Adipose tissue (tissue), 3 donors: ENCODE measurements around the gene NBAS. TPM values are rescaled to one million over a fixed set of nuclear protein-coding genes. Genes with fewer than 3 reads are reported as not detected.
"Not testable (repeated sequence)": the region's sequence is repeated elsewhere in the genome, so short reads cannot be mapped to it uniquely, and the experiment has no call there.

Experiments used
- H3K27ac ChIP-seq: one replicate; pipeline ENCODE4 v1.5.1; 2013; ENCODE audit warnings: low read depth, low read length
- WGBS, 3 donors: extraction: QIAGEN DNeasy Blood & Tissue Kit; methylation state at CpG; one replicate each; pipeline ENCODE4 v1.1.7; 2013; 5-methylcytosine and 5-hydroxymethylcytosine counted together
- polyA plus RNA-seq, 3 donors: library from polyadenylated mRNA; stranded (reverse); fragments of 200-250 nt; gene quantifications; one replicate each; pipeline ENCODE4 v1.2.3, GENCODE V29; 2013
- donor health status: healthy with polysubstance abuse.
- donor health status: Bipolar disorder and iron deficiency.
- donor health status: healthy.

Gene NBAS
- polyA plus RNA-seq, 3 donors, result 12.7 to 19.8 (median 16.7) TPM

DNA sequence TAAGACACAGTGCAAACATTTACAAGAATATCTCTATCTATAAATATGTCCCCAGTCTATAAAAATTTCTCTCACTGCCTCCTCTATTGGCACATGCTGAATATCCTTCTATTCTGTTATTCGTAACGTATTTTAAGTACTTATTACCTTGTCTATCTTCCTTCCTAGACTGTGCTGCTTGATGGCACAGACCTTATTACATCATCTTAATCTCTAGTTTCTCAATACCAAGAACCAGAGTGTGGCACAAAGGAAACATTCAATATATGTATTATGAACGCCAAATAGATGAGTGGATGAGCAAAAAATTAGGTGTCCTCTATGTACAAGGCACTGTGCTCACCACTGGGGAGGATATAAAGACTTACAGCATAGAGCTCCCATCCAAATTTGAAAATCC, 282.8 kb downstream of the NBAS start:
- 59 to 93% (median 67%) methylated on average over 3 of the region's 3 CpGs for WGBS, 3 donors
- H3K27ac ChIP-seq, result no peak overlapping the region

DNA sequence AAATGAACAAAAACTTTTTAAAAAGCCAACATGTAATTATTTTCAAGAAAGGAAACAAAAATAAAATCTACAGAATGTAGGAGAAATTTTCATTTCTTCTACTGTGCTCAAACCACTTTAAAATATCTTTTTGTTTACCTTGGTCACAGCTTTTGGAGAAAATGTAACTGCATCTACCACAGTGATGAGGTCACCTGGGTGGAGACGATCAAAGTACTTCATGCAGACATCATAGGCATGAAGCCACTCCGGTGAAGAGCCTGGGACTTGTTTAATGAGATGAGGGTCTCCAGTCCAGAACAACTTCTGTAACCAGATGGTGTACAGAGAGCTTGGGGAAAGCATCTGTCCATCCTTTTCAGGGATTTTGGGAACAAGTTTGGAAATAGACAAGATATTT, 285.8 kb downstream of the NBAS start:
- no peak overlapping the region for H3K27ac ChIP-seq
- WGBS, 3 donors, result 76 to 97% (median 85%) methylated on average over 2 of the region's 2 CpGs

DNA sequence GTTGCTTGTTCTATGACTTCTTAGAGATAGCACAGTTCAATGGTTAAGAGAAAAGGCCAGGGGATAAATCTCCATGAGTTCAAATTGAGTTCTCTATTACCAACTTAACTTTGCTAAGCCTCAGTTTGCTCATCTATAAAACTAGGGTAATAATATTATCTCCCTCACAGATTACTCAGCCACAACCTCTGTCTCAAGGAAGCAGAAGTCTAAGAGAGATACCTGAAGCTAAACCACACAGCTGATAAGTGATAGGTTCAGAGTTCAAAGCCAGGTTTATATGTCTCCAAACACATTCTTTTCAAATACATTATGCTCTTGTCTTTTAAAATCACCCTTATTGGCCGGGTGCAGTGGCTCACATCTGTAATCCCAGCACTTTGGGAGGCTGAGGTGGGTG, 287.7 kb downstream of the NBAS start:
- WGBS, 3 donors, result 83 to 96% (median 91%) methylated on average over 1 of the region's 1 CpG
- H3K27ac ChIP-seq, result no peak overlapping the region

DNA sequence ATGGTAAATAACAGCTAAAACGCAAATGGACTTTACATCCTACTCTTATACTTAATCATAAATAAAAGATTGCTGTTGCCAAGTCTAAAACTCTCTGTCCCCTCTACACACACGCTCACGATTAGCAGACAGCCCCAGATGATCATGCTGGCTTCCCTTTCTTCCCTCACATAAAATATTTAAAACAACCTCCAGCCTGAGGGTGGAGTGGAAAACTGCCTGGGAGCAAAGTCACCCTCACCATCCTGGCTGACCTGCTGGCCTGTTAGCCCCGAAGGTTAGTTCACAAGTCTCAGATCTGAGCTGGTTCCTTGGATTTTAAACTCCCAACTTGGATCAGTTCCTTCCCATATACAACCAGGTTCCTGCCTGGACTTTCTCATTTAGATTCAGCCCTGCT, 288.2 kb downstream of the NBAS start:
- no peak overlapping the region for H3K27ac ChIP-seq
- 68 to 82% (median 81%) methylated on average over 4 of the region's 4 CpGs for WGBS, 3 donors

DNA sequence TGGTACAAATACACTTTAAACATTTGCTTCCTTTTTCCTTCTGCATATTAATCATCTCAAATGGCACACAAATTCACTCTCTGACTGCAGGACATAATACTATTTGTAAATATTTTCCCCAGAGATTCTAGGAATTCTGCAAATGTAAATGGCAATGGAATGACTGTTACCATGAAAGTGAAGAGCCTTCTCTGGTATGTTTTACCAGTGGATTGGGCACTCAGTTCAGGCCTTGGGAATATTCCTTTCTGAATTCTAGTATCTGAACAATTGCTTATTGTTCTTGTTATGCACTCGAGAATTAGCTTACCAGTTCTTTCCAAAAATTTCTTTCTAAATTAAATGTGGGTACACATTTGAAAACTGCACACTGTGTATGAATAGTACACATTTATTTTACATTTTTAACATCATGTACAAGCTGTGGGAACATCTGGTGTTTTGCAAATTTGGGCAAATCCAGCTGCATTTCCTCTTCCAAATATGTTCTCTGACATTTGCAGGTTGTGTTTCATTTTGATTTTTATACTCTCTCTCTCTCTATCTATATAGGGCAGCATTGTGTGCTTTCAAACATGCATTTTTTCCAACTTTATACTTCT, 289.1 kb downstream of the NBAS start:
- 79 to 96% (median 86%) methylated on average over 1 of the region's 1 CpG for WGBS, 3 donors
- no peak overlapping the region for H3K27ac ChIP-seq

DNA sequence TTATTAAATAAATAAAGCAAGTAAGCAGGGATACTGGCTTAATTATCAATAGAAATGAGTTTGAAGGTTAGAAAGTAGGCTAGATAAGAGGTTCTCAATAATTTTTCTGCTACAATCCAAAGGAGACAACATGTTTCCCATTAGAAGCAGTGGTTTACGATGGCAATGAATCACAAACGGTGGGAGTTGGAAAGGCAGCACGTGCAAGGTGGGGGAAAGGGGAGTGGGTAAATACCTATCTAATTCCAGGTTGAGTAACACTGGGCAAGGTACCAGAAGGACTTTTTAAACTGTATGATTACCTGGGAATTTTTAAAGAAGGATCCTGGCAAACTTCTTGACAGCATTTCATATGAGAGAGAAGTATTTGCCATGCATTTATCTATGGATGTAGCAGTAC, 289.9 kb downstream of the NBAS start:
- no peak overlapping the region for H3K27ac ChIP-seq
- 54 to 84% (median 83%) methylated on average over 3 of the region's 3 CpGs for WGBS, 3 donors

DNA sequence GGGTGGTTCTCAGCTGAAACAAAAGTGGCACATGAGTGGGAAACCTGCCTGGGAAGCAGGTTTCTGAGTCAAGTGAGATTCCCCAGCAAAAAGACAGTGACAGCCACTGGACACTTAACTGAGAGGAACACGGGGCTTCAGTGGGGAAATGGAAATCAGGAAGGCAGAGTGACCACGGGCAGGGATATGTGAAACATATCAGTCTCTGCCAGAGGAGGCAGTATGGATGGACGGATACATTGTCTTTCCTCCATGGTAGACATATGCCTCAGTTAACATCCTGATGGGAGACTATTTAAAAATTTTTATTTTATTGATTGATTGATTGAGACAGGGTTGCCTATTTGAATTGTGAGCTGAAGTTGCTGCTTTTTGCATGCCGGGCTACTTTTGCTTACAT, 292.1 kb downstream of the NBAS start:
- 84 to 93% (median 84%) methylated on average over 4 of the region's 4 CpGs for WGBS, 3 donors

DNA sequence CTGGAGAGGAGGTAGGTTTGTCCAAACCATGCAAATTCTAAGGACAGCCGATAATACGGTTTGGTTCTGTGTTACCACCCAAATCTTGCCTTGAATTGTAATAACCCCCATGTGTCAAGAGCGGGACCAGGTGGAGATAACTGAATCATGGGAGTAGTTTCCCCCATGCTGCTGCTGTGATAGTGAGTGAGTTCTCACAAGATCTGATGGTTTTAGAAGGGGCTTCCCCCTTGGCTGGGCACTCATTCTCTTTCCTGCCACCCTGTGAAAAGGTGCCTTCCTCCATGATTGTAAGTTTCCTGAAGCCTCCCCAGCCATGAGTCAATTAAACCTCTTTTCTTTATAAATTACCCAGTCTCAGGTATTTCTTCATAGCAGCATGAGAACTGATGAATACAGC, 295.2 kb downstream of the NBAS start:
- no peak overlapping the region for H3K27ac ChIP-seq
- 67 to 92% (median 90%) methylated on average over 3 of the region's 3 CpGs for WGBS, 3 donors

More for the DNA sequence above, 292.1 kb downstream of the NBAS start:
- no peak overlapping the region for H3K27ac ChIP-seq

DNA sequence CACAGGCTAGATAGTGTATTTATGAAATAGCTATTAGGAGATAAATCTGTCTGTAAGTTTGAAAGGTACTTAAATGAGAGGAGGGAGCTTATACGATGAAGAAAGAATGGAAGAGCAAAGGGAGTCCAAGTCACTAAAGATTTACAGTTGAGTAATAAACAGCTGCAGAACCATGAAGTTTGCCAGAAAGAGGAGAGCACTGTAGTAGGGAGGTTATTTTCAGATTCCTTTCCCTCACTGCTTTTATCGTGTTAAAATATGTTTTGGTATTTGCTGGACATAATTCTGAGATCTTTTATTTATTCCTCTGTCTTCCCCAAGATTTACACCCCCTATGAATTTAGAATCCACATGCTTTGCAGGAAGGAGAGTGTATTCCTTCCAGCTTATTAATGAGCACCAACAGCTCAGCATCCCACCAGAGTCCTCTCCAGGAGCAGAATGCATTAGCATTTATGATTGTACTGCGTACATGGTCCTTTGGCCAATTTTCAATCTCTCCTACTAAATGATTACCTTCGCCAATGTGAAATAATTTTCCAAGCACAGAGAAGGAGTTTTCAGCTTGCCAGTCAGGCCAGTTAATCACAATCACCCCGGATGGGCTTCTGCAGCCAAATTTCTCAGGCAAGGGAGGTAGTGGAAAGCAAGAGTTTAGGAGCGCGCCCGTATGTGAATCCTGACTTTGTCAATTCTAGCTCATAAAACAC, 297.0 kb downstream of the NBAS start:
- H3K27ac ChIP-seq, result no peak overlapping the region

DNA sequence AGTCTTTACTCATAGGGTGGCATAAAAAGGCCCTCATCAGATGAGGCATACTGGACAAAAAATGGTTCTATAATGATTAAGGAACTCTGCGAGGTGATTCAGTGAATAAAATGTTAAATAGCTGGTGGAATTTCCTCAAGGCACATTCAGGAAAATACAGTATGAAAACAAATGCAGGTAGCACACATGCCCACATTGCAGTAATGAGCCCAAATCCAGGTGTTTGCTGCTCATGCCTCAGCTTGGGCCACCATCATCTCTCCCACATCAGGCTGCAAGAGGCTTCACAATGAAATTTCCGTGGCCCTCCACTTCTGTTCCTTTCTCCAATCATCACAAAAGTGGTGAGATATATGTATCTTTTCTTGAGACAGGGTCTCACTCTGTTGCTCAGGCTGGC, 298.3 kb downstream of the NBAS start:
- H3K27ac ChIP-seq, result no peak overlapping the region
- 94 to 97% (median 95%) methylated on average over 2 of the region's 2 CpGs for WGBS, 3 donors

More for the DNA sequence above, 297.0 kb downstream of the NBAS start:
- 70 to 92% (median 75%) methylated on average over 8 of the region's 8 CpGs for WGBS, 3 donors

DNA sequence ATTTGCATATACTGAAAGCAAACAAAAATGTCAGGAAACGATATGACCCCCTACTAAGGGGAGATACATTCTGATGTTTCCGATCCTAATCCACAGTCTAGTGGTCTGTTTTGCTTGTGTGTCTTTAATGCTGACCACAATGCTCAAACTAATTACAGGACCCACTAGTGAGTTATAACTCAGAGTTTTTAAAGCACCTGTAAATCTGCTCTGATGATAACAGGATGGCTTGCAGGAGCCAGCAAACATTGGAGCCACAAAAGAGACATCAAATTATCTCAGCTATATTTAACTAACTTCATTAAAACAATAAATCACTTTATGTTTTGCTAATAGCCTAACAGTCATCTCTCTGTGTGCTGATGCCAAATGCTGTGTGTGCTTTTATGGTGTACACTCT, 300.3 kb downstream of the NBAS start:
- WGBS, 3 donors, result 72 to 93% (median 90%) methylated on average over 2 of the region's 2 CpGs
- H3K27ac ChIP-seq, result no peak overlapping the region

DNA sequence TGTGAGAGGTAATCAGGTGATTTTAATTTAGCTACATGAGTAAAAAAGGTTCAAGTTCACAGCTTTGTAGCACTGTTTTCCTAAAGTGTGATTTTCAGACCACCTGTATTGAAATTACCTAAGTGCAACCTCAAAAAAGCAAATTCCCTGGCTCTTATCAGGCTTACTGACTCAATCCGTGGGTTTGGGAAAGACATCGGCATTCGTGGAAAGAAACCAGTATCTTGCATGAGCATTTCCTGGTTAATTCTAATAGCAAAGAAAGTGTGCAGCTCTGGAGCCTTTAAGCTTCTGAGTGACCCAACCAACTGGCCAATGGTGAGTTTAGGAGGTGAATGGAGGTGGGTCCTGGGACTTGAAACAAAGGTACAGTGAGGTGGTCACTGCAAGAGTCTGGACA, 300.9 kb downstream of the NBAS start:
- H3K27ac ChIP-seq, result no peak overlapping the region
- 83 to 93% (median 89%) methylated on average over 3 of the region's 3 CpGs for WGBS, 3 donors

DNA sequence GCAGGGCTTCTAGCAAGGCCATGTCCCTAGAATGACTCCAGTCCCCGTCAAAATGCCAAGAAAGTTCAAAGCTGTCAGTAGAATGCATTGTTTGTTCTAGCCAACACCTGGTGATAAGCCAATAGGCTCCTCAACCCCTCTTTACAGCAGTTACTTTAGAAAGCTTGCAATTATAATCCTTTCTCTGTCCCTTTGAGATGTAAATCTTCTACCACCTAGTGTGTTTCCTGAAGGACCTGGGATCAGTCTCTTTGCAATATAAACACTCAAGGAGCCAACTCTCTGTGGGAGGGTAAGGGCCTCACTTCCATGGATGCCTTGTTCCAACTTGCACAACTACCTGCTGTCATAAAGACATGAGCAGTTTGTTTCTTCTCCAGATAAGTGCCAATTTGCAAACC, 301.8 kb downstream of the NBAS start:
- H3K27ac ChIP-seq, result no peak overlapping the region
- WGBS, 3 donors, result 43 to 84% (median 83%) methylated on average over 1 of the region's 1 CpG

DNA sequence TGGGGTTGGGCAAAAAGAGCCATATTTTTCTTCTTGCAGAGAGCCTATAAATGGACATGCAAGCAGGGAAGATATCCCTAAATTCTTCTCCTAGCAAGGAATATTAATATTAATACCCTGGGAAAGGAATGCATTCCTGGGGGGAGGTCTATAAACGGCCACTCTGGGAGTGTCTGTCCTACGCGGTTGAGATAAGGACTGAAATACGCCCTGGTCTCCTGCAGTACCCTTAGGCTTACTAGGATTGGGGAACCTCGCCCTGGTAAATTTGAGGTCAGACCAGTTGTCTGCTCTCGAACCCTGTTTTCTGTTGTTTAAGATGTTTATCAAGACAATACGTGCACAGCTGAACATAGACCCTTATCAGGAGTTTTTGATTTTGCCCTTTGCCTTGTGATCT, 302.7 kb downstream of the NBAS start:
- H3K27ac ChIP-seq, result not testable (repeated sequence)
- 92 to 99% (median 97%) methylated on average over 7 of the region's 7 CpGs for WGBS, 3 donors

DNA sequence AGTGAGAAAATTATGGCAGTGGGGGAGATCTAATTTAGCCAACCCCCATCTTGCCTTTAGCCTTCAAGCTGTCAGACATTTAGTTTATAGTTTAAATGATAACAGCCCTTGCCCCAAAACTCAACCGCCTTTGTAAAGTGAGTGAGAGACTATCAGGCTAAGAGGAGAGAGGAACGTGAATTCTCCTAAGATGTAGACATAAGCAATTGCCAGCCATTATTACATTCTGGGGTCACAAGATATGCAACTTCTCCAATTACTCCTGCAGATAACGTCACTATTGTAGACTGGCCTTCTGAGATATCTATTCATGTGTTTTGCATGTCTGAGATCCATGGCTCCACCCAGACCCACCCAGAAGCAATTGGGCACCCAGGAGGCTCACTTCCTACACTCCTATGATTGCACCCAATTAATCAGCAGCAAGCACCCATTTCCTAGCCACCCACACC, 307.3 kb downstream of the NBAS start:
- no peak overlapping the region for H3K27ac ChIP-seq
- WGBS, 3 donors, result 73 to 86% (median 79%) methylated on average over 3 of the region's 3 CpGs

DNA sequence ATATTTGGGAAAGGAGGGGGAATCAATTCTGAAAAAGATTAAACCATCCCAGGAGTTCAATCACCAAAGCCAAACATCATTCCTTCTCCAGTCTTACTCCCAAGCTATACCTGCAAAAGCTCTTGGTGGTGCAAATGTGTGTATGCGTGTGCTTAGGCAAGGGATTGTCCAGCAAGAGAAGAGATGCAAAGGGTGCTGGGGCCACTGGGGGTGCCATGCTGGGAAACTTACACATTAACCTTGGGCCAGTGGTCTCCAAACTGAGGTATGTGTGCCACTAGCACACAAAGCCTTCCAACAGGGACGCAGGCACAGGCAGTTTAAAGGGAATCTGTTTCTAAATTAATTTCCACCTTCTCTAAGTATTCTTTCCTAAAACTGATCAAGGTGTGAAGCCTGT, 307.9 kb downstream of the NBAS start:
- H3K27ac ChIP-seq, result no peak overlapping the region
- WGBS, 3 donors, result 94 to 98% (median 98%) methylated on average over 2 of the region's 2 CpGs

DNA sequence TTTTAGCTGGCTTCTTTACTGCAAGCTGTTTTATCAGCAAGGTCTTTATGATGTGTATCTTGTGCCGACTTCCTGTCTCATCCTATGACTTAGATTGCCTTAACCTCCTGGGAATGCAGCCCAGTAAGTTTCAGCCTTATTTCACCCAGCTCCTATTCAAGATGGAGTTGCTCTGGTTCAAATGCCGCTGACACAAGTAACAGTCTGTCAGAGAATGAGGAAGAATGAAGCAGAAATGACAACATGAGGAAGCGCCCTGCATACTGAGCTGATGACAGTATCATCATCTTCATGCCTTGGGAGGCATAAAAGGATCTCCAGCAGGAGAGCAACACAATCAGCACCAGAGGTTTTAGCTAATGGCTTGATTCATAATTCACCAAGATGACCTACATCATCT, 309.4 kb downstream of the NBAS start:
- WGBS, 3 donors, result 93 to 96% (median 96%) methylated on average over 3 of the region's 3 CpGs
- no peak overlapping the region for H3K27ac ChIP-seq

DNA sequence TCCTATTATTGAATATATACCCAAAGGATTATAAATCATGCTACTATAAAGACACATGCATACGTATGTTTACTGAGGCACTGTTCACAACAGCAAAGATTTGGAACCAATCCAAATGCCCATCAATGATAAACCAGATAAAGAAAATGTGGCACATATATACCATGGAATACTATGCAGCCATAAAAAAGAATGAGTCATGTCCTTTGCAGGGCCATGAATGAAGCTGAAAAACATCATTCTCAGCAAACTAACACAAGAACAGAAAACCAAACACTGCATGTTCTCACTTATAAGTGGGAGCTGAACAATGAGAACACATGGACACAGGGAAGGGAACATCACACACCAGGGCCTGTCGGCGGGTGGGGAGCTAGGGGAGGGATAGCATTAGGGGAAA, 310.2 kb downstream of the NBAS start:
- H3K27ac ChIP-seq, result not testable (repeated sequence)
- 95 to 99% (median 96%) methylated on average over 3 of the region's 3 CpGs for WGBS, 3 donors

DNA sequence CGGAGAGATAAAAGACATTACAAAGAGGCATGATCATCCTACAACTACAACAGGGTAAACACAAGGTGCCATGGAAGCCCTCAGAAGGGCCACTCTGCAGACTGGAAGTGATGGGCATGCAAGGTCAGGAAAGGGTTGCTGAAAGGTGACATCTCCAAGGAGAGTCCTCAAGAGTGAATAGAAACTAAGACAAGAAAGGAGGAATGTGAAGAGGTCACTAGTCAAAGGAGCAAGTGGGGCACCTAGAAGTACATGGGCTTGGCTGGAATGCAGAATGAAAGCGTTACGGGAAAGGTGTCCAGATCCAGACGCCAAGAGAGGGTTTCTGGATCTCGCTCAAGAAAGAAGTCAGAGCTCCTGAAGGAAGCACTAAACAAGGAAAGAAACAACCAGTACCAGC, 314.3 kb downstream of the NBAS start:
- WGBS, 3 donors, result 96 to 98% (median 98%) methylated on average over 5 of the region's 5 CpGs
- H3K27ac ChIP-seq, result no peak overlapping the region

DNA sequence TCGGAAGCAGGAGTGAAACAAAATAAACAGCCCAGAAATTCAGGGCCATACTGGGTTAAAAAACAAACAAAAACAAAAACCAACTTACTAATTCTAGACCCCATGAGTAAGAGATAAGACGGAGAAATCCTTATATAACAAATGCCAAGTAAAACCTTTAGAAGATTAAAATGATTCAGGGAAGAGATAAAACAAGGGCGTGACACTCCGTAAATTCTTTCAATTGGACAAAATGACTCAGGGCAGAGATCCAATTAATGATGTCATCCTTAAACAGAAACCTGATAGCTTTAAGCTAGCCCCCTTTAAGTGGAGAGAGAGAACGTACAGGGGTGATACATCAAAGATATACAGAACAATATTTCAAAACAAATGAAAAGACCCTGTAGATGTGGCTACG, 317.4 kb downstream of the NBAS start:
- WGBS, 3 donors, result 73 to 77% (median 74%) methylated on average over 6 of the region's 6 CpGs
- H3K27ac ChIP-seq, result no peak overlapping the region
